ENCODE data around the gene LIPT2. TPM values are rescaled to one million over a fixed set of nuclear protein-coding genes. Genes with fewer than 3 reads are reported as not detected.
"Not testable (repeated sequence)": the region's sequence is repeated elsewhere in the genome, so short reads cannot be mapped to it uniquely, and the experiment has no call there.

LIPT2 gene
- polyA plus RNA-seq, 1 of the 3 experiments (the other 2 are of a cell fraction) = 4.6 TPM

GRCh38 chr11:74519710-74520109, 26.2 kb upstream of the LIPT2 start:
- Histone ChIP-seq H3K9me3 (no peaks in the 10 kb centered on the region), H3K79me2 (ENCODE audit: insufficient read depth) (no peaks in the 10 kb centered on the region), H3K36me3 (replicated peaks in 1 of 2; ENCODE audit: control insufficient read depth in 1 of 2, insufficient read depth in 2 of 2, low read length in 1 of 2) (no peaks in the 10 kb centered on the region), H2AFZ (ENCODE audit: low read depth) (no peak overlapping the region), H3K4me3 (ENCODE audit: low read depth in 2 of 2, low read length in 1 of 2) (no peak overlapping the region), H3K4me2 (no peak overlapping the region), H3K27me3 (ENCODE audit: insufficient read depth) (no peaks in the 10 kb centered on the region), H4K20me1 (ENCODE audit: insufficient read depth) (no peaks in the 10 kb centered on the region), H3K27ac (ENCODE audit: low read depth in 2 of 2, low read length in 1 of 2) (no peak overlapping the region), H3K9ac (no peak overlapping the region), H3F3A (replicated peaks; ENCODE audit: insufficient read depth) (no peaks in the 10 kb centered on the region), H3K9me2 (no peaks in the 10 kb centered on the region), H3K4me1 (ENCODE audit: control insufficient read depth in 1 of 2, insufficient read depth in 2 of 2, low read depth in 1 of 2, low read length in 1 of 2) (no peaks in the 10 kb centered on the region)
- POLR2A ChIA-PET = no interaction called here
- TF ChIP-seq FOSL2 (IDR thresholded peaks at IDR 0.05; ENCODE audit: borderline replicate concordance, low read depth) = no peak
- no peak for TF ChIP-seq YY1 (IDR thresholded peaks at IDR 0.05; ENCODE audit: low read depth)
- TF ChIP-seq FOXJ3 (CRISPR knock-in tag; IDR thresholded peaks at IDR 0.05) = no peak
- no peak for TF ChIP-seq USF1 (IDR thresholded peaks at IDR 0.05; ENCODE audit: borderline replicate concordance, low read depth)
- no peak for TF ChIP-seq EZH2phosphoT487 (IDR thresholded peaks at IDR 0.05; ENCODE audit: borderline replicate concordance, low read depth)
- TF ChIP-seq TAF1 (IDR thresholded peaks at IDR 0.05; ENCODE audit: borderline replicate concordance, low read depth, low read length) = no peak
- no peak for TF ChIP-seq USF2 (IDR thresholded peaks at IDR 0.05; ENCODE audit: borderline replicate concordance, low read depth, low read length)
- TF ChIP-seq NFIC (IDR thresholded peaks at IDR 0.05; ENCODE audit: borderline replicate concordance) = no peak
- no peak for TF ChIP-seq GABPA (IDR thresholded peaks at IDR 0.05; ENCODE audit: low read depth)
- TF ChIP-seq RAD21 (IDR thresholded peaks at IDR 0.05; ENCODE audit: low read length) = no peak
- no peak for TF ChIP-seq REST (IDR thresholded peaks at IDR 0.05; ENCODE audit: low read depth, low read length)
- no peak for TF ChIP-seq MEF2A (IDR thresholded peaks at IDR 0.05; ENCODE audit: borderline replicate concordance, low read depth)
- TF ChIP-seq GATA2 (CRISPR knock-in tag; IDR thresholded peaks at IDR 0.05) = no peak
- no peak for TF ChIP-seq CHD2 (IDR thresholded peaks at IDR 0.05; ENCODE audit: low read length, partially characterized antibody)
- no peak for TF ChIP-seq TEAD4 (IDR thresholded peaks at IDR 0.05; ENCODE audit: borderline replicate concordance, insufficient read depth)
- no peak for TF ChIP-seq MXI1 (IDR thresholded peaks at IDR 0.05; ENCODE audit: low read depth, low read length)
- TF ChIP-seq RXRA (IDR thresholded peaks at IDR 0.05; ENCODE audit: borderline replicate concordance, low read depth) = no peak
- no peak for TF ChIP-seq PBX3 (IDR thresholded peaks at IDR 0.05)
- no peak for TF ChIP-seq RFX5 (IDR thresholded peaks at IDR 0.05; ENCODE audit: low read length)
- no peak for DNase-seq
- WGBS (ENCODE audit: low lambda C conversion rate) = 31% methylated on average over 3 of the region's 3 CpGs
- CTCF ChIA-PET = interaction anchor here (0.6 kb wide), 1 partner anchor 183 kb away, joined by 3 read pairs; no protein-coding TSS in a partner anchor

GRCh38 chr11:74517592-74517991, 24.1 kb upstream of the LIPT2 start:
- H3K27ac ChIP-seq (ENCODE audit: low read depth in 2 of 2, low read length in 1 of 2); H3K36me3 ChIP-seq (replicated peaks in 1 of 2; ENCODE audit: control insufficient read depth in 1 of 2, insufficient read depth in 2 of 2, low read length in 1 of 2); H3K4me2 ChIP-seq; H3K9me3 ChIP-seq; H3K4me3 ChIP-seq (ENCODE audit: low read depth in 2 of 2, low read length in 1 of 2); H3K4me1 ChIP-seq (ENCODE audit: control insufficient read depth in 1 of 2, insufficient read depth in 2 of 2, low read depth in 1 of 2, low read length in 1 of 2); H3F3A ChIP-seq (replicated peaks; ENCODE audit: insufficient read depth); POLR2A ChIA-PET; H3K27me3 ChIP-seq (ENCODE audit: insufficient read depth); CTCF ChIA-PET; H3K9ac ChIP-seq; H3K79me2 ChIP-seq (ENCODE audit: insufficient read depth); H3K9me2 ChIP-seq; DNase-seq; H2AFZ ChIP-seq (ENCODE audit: low read depth); H4K20me1 ChIP-seq (ENCODE audit: insufficient read depth): not testable (repeated sequence)
- 58% methylated on average over 6 of the region's 6 CpGs for WGBS (ENCODE audit: low lambda C conversion rate)
